Measurements from ENCODE around the gene DCBLD2.

DCBLD2 gene

DNA sequence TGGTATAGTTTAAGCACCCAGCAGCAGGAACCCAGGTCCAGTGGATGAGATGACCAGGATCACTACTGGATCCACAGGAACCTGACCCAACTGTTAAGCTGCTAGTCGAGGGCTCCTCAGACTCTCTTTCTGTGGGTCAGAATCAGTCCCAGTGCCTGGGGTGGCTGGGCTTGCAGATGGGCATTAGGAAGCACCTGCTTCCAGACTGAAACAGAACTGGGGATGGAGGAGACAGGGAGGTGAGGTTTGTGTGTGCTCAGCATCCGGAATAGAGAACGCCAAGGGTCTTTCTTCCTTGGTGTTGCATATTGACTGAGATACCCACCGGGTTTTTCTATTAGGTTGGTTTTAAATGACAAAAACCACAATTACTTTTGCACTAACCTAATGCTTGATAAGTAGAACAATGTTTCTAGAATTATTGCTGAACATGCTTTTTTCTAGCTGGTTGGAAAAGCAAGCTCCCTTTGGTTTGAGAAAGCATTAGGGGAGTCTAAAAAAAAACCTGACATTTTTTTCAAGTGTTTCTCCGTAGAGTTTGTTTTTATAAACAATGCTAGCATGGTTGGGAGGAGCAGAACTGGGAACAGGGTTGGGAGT is 137.6 kb downstream of the DCBLD2 start:
- no peak for DNase-seq

GRCh38 chr3:98763076-98763475 is 138.4 kb downstream of the DCBLD2 start, which contains the start of gene ST3GAL6:
Gene ST3GAL6 (plus strand): TSS chr3:98763340. CDS start chr3:98768441, 5,101 bp downstream.
- no peak for DNase-seq

DNA sequence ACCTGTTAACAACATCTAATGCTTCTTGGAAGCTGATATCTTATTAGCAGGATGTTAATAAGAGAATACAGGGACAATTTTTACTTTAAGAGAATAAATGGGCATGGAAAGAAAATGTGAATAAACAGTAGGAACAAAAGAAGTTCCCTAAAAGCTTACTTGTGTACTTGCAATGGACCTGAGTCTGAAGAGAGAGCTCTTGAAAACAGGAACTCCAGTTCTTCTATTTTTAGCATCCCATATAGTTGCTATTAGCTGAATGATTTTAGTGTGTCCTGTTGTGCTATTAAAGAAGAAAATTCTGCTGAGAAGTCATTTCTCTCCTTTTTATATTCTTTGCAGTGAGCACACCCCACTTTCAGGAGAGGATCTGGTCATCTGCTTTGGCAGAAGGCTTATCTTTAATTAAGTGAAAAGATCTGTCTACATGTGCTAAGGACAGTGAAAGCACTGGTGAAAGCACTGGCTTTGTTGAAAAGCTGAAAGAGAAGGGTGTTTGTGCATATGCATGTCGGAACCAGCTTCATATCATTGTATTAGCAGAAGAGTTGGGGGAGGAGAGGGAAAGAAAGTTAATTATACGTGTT is 139.8 kb downstream of the DCBLD2 start:
- DNase-seq: no peak

- DNase-seq: no peak
These were observed 141.9 kb downstream of the DCBLD2 start for GRCh38 chr3:98759629-98760028.

GRCh38 chr3:98755601-98756000 is 145.9 kb downstream of the DCBLD2 start:
- no peak for DNase-seq

- no peak for DNase-seq
These were observed 147.0 kb downstream of the DCBLD2 start for GRCh38 chr3:98754483-98754882.

DNA sequence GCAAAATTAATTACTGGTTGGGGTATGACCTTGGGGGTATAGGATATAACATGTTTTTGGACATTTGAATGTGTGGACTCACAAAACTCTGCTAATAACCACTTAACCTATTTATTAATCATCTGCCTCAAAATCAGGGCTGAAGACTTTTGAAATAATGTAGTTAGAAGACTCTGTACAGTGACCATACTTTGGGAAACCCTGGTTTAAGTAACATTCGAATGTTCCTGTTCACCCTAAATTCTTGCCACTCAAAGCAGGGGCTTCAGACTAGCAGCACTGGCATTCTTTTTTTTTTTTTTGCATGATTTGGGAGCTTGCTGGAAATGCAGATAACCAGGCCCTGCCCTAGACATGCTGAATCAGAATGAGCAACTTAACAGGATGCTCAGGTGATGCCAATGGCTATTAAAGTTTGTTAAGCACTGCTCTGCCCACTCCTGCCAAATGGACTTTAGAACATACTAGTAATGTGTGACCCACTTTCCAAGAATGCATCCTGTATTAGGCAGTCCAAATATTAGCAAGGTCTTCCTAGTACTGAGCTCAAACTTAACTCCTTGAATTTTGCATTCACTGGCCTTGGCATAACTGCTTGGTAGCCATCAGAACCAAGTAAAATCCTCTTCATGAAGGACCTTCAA is 151.1 kb downstream of the DCBLD2 start:
- no peak for DNase-seq

DNA sequence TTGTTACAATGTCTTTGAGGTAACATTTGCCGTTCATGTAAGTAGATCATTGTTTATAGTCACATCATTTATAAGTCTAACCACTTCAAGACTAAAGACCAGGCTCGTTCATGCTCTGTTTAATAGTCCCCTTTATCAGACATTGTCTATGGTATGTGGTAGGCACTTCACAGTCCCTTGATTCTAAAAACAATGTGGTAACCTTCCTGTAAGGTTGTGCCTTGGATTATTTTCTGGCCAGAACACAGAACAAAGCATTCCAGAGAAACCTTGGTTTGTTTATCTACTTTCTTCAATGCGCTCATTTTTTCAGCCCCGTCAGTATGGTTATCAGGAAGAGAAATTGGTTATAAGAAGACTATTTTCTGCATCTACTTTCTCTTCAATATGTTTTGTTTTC is 154.6 kb downstream of the DCBLD2 start:
- DNase-seq: no peak

DNA sequence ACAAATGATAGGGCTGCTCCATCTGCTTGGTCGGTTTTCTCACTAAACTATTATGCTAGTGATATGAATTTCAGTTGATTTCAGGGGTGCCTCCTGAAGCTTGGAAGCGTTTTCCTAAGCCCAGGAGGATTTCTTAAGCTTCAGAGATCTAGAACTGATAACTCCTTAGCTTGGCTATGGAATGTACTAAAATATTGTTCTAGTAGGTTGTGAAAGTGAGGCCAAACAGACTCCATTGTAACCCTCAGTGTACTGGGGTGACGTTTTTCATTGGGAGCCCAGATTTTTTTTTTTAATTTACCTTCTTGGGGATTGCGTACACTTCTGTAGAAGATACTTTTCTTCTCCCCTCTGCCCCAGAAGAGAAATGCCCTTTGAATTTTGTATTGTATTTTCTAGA is 155.4 kb downstream of the DCBLD2 start:
- DNase-seq: no peak
